ENCODE measurements around the gene ZNF398.

GRCh38 chr7:149161241-149161848 lies 14.1 kb downstream of the ZNF398 start:
- TF ChIP-seq CTCF (IDR thresholded peaks at IDR 0.05) (no peak), POLR2A (IDR thresholded peaks at IDR 0.05) (no peak)

Data from uterus (tissue), 2 donors.